ENCODE measurements around the gene CDK16. TPM values are rescaled to one million over a fixed set of nuclear protein-coding genes. Genes with fewer than 3 reads are reported as not detected.

The CDK16 gene
- total RNA-seq, 1 donor from 2014 or later = 80.6 TPM

DNA sequence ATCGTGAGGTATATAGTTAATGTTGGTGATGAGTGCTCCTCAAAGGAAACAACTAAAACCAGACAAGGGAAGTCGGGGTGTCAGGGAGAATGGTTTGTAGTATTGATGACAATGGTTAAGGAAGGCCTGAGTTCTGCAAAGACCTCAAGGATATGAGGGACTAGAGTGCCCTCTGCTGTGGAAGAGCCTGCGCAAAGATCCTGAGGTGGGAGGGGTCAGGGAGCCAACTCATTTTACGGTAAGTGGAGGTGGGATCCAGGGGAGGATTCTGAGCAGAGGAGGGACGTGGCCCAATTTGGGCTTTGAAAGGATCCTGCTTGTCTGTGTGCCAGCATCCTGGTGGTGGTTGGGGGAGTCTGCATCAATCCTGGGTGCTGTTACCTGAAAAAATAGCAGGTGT, 13.5 kb upstream of the CDK16 start:
- DNase-seq (ENCODE audit: low spot score) = no peak

DNA sequence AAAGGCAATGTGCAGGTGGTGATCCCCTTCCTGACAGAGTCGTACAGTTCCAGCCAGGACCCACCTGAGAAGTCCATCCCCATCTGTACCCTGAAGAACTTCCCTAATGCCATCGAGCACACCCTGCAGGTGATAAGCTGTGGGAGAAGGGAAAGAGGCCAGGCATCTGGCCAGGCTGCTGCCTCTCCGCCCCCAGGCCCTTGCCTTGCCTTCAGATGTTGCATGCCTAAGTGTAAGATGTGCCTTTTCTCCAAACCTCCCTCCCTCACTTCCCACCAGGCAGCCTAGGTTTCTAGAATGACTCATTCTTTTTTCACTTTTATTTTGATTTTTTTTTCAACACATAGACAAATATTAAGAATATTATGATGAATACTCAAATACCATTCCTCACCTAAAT, 12.2 kb upstream of the CDK16 start:
- no peak for DNase-seq (ENCODE audit: low spot score)

DNA sequence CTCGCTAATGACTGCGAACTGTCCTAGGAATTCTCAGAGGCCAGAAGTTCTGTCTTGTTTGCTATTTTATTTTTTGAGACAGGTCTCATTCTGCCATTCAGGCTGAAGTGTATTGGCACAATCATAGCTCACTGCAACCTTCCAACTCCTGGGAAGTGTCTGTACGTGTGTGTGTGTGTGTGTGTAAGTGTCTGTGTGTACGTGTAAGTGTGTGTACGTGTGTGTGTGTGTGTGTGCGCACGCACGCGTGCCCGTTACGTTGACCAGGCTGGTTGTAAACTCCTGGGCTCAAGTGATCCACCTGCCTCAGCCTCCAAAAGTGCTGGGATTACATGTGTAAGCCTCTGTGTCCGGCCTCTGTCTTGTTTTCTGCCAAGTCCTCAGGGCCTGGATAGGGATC, 10.4 kb upstream of the CDK16 start:
- no peak for DNase-seq (ENCODE audit: low spot score)

DNA sequence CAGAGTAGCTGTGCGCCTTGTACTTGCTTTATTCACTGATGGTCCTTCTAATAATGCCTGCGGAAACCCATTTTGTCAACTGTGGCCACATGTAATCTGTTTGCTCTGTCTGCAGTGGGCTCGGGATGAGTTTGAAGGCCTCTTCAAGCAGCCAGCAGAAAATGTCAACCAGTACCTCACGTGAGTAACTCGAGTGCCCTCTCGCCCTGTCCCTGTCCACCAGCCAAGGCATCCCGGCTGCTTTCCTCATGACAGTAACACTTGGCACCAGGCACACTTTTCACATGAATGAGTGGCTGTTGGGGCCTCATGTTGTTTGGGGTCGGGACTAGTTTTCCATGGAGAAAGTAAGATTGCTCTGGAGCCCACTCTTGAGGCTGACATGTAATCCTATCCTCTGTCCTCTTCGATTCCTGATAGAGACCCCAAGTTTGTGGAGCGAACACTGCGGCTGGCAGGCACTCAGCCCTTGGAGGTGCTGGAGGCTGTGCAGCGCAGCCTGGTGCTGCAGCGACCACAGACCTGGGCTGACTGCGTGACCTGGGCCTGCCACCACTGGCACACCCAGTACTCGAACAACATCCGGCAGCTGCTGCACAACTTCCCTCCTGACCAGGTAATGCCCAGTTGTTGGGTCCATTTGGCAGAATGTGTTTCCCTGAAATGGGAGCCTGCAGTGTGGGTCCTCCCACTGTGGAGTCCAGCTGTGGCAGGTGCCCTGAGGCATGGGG, 8.8 kb upstream of the CDK16 start:
- DNase-seq (ENCODE audit: low spot score) = no peak

DNA sequence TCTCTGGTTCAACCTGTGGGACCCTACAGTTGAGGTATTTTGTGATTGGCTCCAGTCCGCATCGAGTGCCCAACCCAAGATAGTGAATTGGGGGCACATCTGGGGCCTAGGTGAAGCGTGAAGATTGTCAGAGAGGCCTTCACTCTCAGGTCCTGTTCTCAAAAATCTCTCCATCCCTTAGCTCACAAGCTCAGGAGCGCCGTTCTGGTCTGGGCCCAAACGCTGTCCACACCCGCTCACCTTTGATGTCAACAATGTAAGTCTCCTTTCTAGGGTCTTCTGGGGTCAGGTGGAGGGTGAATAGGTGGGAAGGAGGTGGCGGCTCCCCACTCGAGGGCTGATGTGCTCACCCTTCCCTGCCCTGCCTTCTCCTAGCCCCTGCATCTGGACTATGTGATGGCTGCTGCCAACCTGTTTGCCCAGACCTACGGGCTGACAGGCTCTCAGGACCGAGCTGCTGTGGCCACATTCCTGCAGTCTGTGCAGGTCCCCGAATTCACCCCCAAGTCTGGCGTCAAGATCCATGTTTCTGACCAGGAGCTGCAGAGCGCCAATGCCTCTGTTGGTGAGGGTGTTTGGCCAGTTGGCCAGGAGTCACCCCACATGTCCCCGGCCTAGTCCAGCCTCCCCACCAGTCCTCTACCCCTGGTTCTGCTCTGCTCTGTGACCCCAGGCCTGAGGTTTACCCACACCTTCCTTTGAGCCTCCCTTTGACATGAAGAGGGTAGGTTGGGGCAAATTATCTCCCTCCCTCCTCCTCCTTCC, 7.6 kb upstream of the CDK16 start:
- peak; percentile 78 for DNase-seq (ENCODE audit: low spot score)

DNA sequence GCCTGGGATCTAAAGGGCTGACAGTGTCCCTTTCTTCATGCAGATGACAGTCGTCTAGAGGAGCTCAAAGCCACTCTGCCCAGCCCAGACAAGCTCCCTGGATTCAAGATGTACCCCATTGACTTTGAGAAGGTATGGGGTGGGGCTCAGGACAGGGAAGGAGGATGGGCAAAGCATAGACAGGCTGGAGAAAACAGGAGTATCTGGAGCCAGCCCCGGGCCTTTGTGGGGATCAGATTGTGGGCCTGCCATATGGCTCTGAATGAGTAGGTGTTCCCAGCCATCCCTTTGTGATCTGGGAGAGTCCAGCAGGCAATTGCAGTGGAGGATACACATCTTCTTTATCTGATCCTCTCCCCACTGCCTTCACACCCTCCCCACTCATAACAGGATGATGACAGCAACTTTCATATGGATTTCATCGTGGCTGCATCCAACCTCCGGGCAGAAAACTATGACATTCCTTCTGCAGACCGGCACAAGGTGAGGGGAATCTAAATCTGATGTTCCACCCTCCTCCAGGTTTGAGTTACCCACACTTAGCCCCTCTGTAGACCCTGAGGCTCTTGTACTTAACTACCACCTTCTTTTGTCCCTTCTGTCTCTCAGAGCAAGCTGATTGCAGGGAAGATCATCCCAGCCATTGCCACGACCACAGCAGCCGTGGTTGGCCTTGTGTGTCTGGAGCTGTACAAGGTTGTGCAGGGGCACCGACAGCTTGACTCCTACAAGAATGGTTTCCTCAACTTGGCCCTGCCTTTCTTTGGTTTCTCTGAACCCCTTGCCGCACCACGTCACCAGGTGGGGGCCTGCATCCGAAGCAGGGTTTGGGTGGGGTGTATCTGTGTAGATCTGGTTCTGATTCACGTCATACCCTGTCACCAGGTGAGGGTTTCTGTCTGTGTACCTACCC, 5.8 kb upstream of the CDK16 start:
- DNase-seq (ENCODE audit: low spot score) = peak; percentile 78

DNA sequence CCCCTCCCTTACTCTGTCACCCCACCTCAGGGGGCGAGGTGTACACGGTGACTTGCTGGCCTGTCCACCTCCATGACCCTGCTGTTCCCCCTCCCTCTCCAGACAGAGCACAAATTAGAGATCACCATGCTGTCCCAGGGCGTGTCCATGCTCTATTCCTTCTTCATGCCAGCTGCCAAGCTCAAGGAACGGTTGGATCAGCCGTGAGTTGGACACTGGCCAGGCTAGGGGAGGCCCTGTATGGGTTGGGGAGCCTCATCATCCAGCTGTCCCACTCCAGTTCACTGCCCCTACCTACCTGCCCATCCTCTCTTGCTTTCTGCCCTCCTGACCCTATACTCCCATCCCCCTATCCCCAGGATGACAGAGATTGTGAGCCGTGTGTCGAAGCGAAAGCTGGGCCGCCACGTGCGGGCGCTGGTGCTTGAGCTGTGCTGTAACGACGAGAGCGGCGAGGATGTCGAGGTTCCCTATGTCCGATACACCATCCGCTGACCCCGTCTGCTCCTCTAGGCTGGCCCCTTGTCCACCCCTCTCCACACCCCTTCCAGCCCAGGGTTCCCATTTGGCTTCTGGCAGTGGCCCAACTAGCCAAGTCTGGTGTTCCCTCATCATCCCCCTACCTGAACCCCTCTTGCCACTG, 3.9 kb upstream of the CDK16 start:
- peak; percentile 78 for DNase-seq (ENCODE audit: low spot score)

DNA sequence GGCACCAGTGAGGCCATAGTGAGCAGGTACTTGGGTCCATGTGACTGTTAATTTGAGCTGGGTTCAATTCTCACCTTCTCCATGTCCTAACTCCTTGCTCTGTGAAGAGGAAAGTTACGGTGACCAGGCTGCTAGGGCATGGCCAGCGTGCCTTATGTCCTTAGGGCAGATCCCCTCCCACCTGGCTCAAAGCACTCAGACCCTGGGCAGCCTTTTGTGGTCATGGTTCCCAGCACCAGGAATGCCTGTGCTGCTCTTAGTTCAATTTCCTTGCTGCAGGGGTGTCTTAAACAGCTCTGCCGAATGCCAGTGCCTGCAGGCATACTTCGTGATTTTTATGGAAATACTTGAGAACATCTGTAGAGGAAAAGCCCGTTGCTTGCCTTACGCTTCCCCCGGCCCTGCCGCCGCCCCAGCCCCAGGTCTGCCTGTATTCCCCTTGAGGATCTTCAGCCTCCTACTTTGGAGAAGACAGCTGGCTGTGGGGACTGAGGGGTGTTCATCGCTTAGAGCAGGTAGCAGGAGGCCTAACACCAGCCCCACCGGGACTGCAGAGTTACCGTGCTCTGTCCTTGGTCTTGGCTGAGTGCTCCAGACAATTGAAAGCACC, 3.1 kb upstream of the CDK16 start:
- peak; percentile 82 for DNase-seq (ENCODE audit: low spot score)

DNA sequence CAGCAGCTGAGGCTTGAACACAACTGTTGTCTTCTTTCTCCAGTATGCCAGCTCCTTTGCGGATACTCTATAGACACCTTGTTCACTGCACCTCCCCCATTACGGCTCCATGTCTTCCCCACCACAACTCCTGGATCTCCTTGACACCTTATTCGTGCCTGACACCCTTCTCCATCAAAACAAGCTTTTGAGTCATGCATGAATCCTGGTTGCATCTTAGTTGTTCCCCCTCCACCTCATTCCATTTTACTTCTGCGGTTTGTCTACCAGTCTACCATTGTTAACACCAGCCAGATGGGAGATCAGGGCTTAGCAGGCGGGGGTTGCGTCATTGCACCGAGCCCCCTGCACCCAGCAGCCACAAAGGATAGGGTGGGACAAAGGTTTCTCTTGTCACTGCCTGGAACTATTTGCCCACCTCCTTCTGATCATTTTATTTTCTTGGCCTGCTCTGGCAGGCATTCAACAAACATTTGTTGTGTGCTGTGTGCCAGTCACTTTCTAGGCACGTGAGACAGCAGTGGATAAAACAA, 2.0 kb upstream of the CDK16 start:
- DNase-seq (ENCODE audit: low spot score) = peak; percentile 41

DNA sequence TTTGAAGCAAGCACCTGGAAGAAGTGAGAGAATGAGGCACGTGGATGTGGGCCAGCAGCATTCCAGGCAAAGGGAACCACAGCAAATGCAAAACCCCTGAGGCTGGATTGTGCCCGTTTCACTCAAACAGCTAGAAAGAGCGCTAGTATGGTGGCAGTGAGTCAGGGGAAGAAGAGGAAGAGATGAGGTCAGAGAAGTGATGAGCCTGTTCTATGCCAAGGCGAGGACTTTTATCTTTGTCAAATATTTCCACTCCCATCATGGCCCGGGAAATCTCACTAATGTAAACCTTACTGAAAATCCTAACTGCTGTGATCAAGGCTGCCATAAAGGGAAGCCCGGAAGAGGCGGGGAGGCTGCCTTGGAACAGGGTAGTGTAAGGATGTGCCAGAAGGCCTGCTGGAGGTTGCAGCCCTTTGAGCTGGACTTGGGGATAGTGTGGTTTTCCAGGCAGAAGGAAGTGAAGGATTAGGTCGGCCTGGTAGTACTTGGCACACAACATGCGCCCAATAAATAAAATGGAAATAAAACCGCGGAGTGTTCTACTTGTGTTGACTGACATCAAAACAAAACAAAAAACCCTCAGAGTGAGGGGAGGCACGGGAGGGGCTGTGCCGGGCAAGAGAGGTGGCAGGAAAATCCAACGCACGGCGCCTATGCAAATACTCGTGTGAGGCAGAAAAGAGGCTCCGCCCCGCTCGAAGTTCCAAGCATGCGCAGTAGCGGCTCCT, 1.2 kb upstream of the CDK16 start:
- DNase-seq (ENCODE audit: low spot score) = peak; percentile 57

DNA sequence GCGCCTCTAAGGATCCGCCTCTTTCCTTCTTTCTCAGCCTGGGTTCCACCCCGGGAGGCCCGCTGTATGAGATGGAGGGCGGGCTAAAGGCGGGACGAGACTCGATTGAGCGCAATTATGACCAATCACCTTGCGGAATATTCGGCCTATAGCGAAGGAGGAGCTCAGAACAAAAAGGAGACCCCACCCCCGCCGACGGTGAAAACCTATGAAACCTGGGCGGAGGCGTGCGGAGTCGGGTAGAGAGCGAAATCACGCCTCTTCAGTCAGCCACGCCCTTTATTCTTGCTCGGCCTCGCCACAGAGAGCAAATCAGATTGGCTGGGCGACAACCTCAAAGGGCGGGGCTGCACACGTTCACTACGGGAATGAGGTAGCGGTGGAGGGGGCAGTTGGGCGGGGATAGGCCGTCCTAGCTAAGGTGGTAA, 615 bp upstream of the CDK16 start:
- DNase-seq (ENCODE audit: low spot score) = peak; percentile 97

DNA sequence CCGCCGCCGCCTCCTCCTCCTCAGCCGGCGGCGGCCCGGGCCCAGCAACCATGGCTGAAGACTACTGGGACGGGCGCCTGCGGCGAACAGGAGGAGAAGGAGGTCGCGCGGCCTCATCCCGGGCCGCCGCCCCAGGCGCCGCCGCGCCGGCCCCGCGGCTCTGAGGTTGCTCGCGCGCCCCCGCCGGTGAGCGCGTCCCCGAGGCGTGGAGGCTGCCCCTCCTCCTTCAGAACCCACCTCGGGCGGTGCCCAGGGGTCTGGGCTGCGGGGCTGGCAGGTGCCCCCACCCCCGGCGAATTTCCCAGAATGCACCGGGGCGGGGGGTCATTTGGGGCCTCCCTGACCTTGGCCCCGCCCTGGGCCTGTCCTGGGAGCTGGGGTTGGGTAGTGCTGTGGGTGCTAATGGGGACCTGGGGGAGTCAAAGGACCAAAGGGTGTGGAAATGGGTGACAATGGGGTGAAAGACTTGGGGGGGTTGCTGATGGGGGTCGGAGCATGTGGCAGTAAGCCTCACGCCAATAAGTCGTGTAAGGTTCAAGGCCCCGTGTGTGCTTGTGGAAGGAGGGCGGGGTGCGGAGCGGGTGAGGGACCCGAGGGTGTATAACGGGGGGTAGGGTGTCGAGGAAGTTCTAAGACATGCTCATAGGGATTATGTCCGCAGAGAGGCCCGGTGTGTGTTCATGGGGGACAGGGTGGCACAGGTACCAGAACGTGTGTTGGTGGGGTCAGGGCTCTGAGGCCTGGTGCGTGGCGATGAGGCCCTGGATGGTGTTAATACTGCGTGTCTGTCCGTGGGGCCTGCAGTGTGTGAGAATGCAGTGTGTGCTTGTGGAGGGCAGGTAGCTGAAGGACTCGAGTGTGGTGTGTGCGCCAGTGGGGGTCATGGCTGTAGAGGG, 687 bp downstream of the CDK16 start:
- peak; percentile 91 for DNase-seq (ENCODE audit: low spot score)

DNA sequence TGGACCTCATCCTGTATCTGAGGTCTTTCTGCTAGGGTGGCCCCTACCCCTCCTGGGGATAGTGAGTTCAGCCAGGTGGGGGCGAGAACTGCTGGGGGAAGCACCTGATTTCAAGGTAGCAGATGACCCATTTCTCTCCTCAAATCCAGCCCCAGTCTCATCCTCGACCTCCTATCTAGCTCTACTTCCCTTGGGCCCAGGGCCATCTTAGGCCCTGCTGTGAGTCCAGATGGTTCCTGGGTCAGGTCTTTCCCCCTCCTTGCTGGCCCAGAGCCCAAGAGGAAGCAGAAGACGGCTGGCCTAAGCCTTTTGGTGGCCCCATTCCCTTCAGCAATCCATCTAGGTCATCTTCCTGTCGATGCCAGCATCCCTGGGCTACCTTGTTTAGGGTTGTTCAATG, 3.3 kb downstream of the CDK16 start:
- peak; percentile 28 for DNase-seq (ENCODE audit: low spot score)

DNA sequence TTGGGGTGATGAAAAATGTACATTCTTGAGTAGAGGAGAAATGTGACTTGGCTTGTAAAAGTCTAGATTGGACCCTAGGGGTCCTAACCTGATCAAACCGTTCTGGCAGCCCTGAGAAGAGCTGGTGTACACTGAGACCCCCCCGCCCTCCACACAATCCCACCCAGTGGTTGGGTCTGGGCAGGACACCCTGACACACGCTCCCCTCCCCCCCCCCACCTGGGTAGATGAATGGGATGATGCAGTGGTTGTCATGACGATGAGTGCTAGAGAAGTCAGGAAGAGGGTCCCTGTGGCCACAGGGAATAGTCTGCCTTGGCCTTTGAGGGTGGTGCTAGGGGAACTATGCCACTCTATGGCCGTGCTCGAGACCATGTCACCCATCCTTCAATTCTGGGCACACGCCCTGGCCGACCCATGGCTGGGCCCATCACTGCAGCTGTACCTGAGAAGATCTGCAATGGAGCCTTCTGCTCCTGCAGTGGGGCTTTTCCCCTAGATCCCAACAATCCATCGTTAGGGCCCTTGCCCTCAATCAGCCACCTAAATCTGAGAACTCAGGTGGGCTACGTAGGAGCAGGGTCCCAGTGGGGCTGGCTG, 4.4 kb downstream of the CDK16 start:
- peak; percentile 82 for DNase-seq (ENCODE audit: low spot score)

DNA sequence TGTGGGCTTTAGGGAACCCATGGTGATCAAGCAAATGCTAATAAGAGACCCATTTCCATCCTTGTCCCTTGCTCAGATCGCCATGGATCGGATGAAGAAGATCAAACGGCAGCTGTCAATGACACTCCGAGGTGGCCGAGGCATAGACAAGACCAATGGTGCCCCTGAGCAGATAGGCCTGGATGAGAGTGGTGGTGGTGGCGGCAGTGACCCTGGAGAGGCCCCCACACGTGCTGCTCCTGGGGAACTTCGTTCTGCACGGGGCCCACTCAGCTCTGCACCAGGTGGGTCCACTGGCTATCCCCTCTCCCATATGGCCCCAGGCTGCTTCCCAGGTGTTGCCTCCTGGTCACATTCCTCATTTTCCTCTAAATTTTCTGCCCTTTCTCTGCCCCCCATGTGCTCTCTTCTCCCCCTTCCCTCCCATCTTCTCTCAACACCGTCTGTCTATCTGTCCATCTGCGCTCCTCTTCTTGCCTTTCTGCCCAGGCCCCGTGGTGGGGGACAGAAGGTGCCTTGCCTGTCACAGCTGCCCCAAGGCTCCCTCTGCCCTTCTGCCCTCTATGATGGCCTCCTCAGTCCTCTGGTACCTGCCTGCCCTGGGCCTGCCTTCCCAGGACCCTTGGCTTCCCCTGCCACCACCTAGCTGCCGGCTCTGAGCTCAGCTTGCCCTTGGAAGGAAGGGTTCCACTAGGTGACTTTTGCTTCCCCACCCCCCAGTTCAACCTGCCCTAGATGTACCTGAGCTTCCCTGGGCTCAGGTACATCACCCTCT, 5.2 kb downstream of the CDK16 start:
- DNase-seq (ENCODE audit: low spot score) = peak; percentile 84

DNA sequence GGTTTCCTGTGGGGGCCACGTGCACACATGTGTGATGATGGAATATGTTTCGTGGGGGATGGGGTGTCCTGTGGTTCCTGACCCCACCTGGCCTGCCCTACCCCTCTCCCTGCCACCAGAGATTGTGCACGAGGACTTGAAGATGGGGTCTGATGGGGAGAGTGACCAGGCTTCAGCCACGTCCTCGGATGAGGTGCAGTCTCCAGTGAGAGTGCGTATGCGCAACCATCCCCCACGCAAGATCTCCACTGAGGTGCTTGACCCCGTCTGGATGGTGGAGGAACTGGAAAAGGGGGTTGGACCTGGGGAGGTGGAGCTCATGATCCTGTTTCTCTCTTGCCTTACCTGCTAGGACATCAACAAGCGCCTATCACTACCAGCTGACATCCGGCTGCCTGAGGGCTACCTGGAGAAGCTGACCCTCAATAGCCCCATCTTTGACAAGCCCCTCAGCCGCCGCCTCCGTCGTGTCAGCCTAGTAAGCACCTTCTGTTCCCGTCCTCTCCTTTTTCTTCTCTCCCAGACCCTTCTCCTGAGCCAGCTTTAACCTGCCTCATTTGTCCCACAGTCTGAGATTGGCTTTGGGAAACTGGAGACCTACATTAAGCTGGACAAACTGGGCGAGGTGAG, 5.9 kb downstream of the CDK16 start:
- peak; percentile 68 for DNase-seq (ENCODE audit: low spot score)

DNA sequence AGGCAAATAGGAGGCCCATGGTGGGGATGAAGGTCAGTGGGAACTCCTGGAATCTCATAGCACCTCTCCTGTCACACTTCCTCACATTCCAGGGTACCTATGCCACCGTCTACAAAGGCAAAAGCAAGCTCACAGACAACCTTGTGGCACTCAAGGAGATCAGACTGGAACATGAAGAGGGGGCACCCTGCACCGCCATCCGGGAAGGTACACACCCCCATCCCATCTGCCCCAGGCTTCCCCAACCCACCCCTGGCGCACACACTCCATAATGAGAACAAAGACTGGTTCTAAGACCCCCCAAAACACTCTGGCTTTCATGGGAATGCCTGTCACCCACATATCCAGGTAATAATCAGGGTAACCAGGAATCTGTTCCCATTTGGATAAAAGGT, 6.4 kb downstream of the CDK16 start:
- peak; percentile 53 for DNase-seq (ENCODE audit: low spot score)
